Stimulated activated CD8-positive, alpha-beta memory T cell treated with anti-CD3 and anti-CD28 coated beads, Interleukin-12 subunit alpha, Interleukin-12 subunit beta, amount 100 ng/mL, for 24 hours (primary cell): ENCODE data around the gene TUT4.
"Not testable (repeated sequence)": the region's sequence is repeated elsewhere in the genome, so short reads cannot be mapped to it uniquely, and the experiment has no call there.

Source experiments
- DNase-seq: peaks from one replicate; pipeline ENCODE4 v3.0.0-alpha.2; 2020; ENCODE audit errors: extremely low read depth

Gene TUT4, protein sequence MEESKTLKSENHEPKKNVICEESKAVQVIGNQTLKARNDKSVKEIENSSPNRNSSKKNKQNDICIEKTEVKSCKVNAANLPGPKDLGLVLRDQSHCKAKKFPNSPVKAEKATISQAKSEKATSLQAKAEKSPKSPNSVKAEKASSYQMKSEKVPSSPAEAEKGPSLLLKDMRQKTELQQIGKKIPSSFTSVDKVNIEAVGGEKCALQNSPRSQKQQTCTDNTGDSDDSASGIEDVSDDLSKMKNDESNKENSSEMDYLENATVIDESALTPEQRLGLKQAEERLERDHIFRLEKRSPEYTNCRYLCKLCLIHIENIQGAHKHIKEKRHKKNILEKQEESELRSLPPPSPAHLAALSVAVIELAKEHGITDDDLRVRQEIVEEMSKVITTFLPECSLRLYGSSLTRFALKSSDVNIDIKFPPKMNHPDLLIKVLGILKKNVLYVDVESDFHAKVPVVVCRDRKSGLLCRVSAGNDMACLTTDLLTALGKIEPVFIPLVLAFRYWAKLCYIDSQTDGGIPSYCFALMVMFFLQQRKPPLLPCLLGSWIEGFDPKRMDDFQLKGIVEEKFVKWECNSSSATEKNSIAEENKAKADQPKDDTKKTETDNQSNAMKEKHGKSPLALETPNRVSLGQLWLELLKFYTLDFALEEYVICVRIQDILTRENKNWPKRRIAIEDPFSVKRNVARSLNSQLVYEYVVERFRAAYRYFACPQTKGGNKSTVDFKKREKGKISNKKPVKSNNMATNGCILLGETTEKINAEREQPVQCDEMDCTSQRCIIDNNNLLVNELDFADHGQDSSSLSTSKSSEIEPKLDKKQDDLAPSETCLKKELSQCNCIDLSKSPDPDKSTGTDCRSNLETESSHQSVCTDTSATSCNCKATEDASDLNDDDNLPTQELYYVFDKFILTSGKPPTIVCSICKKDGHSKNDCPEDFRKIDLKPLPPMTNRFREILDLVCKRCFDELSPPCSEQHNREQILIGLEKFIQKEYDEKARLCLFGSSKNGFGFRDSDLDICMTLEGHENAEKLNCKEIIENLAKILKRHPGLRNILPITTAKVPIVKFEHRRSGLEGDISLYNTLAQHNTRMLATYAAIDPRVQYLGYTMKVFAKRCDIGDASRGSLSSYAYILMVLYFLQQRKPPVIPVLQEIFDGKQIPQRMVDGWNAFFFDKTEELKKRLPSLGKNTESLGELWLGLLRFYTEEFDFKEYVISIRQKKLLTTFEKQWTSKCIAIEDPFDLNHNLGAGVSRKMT (N-terminal part only)

DNA sequence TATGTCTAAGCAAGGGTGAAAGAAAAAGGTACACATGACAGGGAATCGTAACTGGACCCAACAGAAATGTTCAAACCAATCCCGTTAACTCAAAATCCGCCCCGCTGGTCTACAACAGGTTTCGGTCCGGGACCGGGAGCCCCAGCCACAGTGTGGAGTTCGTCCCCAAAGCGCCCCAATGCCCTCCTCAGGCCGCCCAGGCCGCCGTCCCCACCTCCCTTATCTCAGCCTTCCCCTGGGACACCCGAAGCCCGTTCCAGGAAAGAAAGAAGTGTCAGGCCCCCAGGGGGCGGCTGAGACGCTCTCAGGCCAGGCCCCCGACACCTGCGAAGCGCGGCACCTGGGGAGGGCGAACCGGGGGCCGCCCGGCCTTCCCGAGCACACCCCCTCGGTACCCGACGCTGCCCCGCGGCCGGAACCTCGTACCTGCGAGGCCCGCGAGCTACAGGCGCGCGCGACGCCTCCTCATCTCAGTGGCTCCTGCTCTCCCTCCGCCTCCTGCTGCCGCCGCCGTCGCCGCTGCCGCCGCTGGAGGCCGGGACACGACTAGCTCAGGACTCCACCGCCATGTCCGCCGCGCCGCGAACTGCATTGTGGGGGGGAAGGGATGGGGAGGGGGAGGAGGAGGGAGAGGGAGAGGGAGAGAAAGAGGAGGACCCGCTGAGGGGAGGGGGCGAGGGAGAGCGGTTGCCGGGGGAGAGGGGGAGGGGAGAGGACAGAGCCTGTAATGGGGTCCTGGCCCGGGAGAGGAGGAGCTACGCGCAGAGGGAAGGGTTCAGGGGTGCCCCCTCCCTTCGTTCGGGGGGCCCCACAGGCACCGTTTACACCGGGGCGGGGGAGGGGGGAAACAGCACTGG is at the start of gene TUT4:
TUT4 (minus strand) TSS at position 588 of the 857 bp plus-strand sequence. CDS start 26,812 bp downstream, outside the sequence.
- DNase-seq, result peak; percentile 39

DNA sequence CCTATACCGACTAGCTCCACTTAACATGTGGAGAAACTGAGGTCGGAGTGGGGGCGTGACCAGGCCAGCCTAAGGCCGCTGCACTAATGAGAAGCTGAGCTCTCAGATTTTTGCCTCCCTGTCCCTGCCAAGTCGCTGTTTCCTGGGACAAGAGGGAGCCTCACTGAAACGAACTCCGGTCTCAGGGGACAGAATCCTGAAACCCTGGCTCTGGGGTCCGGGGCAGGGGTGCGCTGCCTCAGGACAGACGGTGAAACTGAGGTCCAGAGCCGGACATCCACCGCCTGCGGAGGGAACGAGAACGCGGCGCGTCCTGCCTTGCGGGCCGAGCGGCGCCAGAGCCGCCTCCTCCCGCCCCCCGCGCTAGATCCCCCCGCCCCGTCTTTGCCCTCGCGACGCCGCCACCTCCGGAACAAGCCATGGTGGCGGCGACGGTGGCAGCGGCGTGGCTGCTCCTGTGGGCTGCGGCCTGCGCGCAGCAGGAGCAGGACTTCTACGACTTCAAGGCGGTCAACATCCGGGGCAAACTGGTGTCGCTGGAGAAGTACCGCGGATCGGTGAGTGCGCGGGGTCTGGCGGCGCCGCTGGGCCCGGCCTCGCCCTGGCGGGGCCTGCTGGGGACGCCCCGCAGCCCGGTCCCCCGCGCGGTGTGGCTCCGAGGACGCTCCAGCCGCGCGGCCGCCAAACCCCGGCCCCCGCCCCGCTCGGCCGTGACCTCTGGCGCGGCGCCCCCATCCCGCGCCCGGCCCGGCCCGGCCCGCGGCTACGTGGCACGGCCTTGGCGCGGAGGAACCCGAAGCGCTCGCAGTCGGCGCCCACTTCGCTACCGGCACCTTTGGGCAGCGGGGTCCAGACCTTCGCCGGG is 49.3 kb upstream of the TUT4 start, which contains the start of gene GPX7:
GPX7 (plus strand) TSS at position 381 of the 865 bp plus-strand sequence; CDS start at position 420, 39 bp downstream.
- no peak for DNase-seq

DNA sequence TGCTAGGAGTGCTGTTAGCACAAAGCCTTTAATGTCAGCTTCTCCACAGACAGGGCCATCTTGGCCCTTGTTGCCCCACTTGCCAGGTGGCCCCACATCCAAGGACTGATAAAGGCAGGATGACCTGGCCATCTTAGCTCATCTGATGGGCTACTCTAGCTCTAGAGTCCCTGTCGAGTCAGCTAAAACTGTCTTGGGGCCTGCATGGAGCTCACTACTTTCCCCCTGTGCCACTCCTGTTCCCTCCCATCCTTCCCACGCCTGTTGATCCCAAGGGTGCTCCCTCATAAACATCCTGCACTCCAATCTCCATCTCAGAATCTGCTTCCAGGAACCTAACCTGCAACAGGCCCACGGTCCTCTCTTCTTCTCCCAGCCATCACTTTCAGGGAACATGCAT is 48.6 kb upstream of the TUT4 start:
- no peak for DNase-seq

DNA sequence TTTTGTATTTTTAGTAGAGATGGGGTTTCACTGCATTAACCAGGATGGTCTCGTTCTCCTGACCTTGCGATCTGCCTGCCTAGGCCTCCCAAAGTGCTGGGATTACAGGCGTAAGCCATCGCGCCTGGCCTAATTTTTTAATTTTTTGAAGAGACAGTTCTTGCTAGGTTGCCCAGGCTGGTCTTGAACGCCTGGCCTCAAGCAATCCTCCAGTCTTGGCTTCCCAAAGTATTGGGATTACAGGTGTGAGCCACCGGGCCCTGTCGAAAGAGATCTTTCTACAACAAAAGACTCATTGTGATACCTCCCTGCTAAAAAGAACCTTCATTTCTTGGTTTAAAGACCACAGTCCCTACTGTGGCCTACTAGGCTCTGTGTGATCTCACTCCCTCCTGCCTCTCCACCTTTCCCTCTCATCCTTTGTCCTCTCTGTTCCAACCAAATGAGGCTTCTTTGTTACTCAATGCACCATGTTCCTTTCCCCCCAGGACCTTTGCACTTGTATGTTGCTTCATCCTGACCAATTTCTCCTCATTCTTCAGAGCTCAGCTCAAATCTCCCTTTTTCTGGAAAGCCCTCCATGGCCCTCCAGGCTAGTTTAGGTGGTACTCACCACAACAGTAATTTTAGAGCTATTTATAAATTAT is 47.8 kb upstream of the TUT4 start:
- DNase-seq, result no peak

DNA sequence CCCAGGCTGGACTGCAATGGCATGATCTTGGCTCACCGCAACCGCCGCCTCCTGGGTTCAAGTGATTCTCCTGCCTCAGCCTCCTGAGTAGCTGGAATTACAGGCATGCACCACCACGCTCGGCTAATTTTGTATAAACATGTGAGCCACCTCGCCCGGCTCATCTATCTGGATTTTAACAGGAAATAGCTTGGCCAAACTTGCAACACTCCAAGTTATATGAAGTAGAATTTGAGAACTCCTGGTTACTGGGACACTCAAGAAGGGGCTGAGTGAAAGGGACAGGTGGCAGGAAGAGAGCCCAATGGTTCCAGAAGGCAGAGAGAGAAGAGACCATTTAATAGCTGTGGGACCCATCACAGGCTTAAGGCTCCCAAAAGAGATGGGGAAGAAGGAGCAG is 46.3 kb upstream of the TUT4 start:
- DNase-seq, result no peak

DNA sequence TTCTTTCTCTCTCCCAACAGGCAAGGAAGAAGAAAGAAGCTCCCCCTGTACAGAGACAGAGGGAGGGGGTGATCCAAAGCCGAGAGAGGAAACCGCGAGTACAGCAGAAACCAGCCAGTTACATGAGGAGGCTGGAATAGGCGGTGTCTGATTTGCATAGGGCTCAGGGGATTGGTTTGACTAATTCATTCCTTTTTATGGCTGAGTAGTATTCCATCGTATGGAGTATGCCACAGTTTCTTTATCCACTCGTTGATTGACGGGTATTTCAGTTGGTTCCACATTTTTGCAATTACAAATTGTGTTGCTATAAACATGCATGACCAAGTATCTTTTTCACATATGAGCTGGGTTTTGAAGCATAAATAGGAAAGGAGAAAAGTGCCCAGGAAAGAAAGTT is 45.8 kb upstream of the TUT4 start:
- no peak for DNase-seq

DNA sequence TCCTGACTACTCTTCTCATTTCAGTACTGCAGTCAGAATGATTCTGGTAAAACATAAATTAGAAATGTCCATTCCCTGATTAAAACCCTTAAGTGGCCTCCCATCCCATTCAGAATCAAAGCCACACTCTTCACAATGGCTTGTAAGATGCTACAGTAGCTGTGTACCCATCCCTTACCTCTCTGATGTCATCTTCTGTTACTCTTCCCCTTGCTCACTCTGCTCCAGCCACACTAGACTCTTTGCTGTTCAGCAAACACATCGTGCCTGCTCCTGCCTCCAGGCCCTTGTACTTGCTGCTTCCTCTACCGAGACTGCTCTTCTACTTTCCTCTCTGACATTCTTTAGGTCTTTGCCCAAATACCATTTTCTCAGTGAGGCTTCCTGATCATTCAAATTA is 45.0 kb upstream of the TUT4 start:
- no peak for DNase-seq

DNA sequence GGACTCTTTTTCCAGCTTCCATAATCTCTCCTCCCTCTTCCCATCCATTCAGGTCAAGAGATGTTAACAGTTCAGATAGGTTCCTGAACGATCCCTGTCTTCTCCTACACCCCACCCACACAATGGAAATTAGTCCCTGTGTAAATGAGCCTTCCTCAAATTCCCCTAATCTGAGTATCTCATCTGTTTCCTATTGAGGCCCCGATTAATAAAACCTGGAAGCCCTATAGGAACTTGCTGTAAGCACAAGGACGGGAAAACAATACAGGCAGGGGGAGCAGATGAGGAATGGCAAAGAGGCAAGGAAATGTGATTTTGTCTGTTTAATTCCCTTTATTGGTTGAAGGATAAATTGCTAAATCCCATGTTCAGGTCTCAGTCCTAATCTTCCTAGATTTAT is 42.2 kb upstream of the TUT4 start:
- no peak for DNase-seq

DNA sequence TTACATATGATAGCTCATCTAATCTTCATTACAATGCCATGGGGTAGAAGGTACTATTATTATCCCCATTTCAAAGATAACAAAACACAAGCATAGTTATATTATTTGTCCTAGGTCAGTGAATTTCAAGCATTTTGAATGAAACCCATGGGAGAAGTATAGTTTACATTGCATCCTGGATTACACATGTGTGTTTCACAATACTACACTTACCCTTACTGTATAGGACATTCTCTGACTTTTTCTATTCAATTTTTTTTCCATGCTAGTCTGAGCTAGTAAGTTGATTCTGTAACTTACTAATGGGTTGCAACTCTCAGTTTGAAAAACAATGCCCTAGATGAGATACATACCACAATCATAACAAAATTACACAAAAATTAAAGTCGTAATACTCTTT is 40.6 kb upstream of the TUT4 start:
- no peak for DNase-seq

DNA sequence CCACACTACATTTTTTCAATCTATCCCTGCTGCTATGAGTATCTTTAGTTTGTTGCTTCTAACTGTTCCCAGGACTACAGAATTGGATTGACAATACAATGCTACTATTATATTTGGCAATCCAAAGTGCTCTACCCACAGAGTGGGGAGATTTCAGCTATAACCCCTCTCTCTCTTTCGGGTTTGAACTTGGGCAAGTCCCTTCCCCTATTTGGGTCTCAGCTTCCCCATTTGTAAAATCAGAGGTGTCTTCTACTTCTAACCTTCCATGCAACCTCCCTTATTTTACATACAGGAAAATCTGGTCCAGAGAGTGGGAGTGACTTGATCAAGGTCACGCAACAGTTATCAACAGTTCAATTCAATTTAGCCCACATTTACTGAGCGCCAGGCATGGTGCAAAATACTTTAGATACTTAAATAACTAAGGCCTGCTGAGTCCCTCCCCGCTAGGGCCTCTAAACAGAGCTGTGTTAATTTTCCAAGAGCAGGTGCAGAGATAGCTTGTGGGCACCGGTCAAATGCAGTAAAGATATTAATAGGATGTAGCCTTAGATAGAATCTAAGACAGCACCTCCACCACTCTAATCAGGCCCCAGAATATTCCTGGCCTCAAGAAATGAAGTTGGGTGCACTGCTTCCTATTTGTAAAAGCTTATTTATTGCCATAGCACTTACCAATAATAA is 39.9 kb upstream of the TUT4 start:
- DNase-seq, result no peak

DNA sequence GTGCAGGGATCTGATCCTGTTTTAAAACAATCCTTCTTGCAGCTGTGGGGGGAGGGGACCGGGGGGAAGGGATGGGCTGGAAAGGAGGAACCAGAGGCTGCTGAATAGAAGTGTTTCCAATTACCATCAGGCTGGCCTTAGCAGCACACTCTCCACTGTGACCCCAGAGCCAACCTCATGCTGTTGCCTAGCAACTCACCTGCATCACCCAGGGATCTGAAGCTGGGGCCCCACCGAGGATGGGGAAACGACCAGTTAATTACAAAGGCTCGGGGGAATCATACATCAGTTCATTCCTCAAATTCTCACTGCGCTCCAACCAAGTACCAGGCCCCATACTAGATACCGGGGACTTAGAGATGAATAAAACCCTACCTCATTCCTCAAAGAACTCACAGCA is 37.4 kb upstream of the TUT4 start:
- no peak for DNase-seq

DNA sequence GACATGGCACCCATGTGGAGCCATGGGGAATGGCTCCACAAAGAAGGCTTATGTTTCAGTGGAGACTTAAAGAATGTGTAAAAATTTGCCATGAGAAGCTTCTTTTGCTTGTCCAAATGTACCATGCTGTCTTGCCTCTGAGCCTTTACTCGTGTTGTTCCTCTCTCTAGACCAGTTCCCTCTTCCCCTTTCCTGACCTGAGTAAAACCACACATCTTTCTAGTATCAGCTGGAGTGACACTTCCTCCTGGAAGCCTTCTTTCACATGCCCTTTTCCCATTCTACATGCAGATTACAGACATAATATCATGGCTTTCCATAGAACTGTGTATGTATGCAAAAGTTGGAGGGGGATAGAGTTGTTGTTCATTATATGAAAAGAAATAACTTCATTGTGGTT is 35.6 kb upstream of the TUT4 start:
- DNase-seq, result no peak

DNA sequence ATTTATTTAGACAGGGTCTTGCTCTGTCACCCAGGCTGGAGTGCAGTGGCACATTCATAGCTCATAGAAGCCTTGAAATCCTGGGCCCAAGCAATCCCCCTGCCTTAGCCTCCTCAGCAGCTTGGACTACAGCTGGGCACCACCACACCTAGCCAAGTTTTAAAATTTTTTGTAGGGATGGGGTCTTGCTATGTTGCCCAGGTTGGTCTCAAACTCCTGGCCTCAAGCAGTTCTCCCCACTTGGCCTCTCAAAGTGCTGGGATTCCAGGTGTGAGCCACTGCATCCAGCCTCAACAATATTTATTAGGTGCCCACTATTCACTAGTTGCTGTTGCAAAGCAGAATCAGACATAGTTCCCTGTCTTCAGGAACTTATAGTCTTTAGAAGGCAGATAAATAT is 35.1 kb upstream of the TUT4 start:
- no peak for DNase-seq

DNA sequence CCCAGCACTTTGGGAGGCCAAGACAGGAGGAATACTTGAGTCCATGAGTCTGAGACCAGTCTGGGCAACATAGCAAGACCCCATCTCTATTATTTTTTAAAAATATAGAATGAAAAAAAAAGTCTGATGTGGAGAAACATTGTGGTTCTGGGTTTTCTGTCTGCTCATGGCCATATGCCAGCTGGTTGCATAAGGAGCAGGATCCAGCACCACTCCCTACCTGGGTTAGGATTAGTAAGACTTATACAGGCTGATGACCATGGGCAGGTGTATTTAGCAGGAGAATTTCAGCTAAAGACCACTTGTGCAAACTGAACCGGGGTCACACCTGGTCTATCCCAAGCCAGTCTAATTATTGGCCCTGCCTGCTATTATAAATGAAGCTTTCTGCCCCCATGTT is 32.6 kb upstream of the TUT4 start:
- DNase-seq, result no peak

DNA sequence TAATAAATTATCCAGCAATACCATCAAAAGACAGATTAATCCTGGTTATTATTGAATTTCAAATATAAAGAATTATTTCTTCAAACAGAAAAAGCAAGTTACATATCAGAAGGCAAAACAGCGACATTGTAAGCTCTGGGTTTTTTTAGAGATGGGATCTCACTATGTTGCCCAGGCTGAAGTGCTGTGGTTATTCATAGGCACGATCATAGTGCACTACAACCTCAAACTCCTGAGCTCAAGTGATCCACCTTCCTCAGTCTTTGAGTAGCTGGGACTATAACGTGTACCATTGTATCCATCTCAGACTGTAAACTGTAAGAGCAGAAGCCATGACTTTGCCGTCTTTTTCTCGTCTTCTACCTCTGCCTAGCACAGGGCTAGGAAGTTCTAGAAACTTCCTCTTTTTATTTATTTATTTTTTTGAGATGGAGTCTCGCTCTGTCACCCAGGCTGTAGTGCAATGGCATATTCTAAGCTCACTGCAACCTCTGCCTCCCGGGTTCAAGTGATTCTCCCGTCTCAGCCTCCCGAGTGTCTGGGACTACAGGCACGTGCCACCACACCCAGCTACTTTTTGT is 29.3 kb upstream of the TUT4 start:
- no peak for DNase-seq

DNA sequence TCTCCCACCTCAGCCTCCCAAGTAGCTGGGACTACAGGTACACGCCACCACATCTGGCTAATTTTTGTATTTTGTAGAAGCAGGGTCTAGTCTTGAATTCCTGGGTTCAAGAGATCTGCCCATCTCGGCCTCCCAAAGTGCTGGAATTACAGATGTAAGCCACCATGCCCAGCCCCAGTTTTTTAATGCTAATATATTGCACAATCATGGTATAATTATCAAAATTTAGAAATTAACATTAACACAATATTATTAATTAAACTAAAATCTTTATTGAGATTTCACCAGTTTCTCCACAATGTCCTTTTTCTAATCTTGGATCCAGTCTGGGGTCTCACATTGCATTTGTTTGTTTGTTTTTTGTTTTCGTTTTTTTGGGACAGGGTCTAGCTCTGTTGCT is 27.4 kb upstream of the TUT4 start:
- DNase-seq, result no peak

DNA sequence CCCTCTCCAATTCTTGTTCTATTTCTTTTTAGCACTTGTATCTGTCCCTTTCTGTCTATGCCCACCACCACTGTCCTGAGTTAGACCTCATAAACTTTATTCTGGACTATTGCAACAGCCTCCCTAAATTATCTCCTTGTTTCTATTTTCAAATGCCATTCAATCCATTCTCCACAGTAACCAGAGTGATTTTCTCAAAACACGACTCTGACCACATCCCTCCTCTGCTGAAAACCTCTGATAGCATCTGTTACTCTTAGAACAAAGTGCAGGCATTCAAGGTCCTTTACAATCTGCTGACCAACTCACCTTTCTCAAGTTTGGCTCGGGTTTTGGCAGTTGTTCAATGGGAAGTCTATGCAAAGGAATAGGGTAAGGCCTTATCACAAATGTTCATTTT is 26.5 kb upstream of the TUT4 start:
- no peak for DNase-seq

DNA sequence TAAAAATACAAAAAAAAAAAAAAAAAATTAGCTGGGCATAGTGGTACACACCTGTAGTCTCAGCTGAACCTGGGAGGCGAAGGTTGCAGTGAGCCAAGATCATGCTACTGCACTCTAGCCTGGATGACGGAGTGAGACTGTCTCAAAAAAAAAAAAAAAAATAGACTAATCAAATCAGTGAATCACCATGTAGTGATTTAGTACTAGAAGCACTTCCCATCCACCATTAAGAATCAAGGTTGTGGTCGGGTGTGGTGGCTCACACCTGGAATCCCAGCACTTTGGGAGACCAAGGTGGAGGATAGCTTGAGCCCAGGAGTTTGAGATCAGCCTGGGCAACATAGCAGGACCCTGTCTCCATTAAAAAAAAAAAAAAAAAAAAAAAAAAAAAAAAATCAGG is 25.2 kb upstream of the TUT4 start:
- DNase-seq, result not testable (repeated sequence)

DNA sequence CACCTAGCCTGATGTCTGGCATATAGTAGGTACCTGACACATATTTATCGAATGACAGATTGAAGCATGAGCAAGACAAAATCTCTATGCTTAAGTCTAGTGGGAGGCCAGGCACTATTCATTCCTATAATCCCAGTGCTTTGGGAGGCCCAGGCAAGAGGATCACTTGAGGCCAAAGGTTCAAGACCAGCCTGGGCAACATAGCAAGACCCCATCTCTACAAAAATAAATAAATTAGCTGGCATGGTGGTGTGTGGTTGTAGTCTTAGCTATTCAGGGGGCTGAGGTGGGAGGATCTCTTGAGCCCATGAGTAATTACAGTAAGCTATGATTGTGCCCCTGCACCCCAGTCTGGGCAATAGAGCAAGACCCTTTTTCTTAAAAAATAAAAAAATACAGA is 23.2 kb upstream of the TUT4 start:
- DNase-seq, result no peak
